Endothelial cell of umbilical vein (primary cell): ENCODE data around the gene TXNIP. TPM values are rescaled to one million over a fixed set of nuclear protein-coding genes. Genes with fewer than 3 reads are reported as not detected.

Experiments used
- BruUV-seq: library from RNA; stranded (reverse); fragments of 400-500 nt; replicated peaks from 2 replicates; lab custom pipeline; 2021; lab: Mats Ljungman, UMichigan
- CTCF ChIA-PET: fragments of 300-600, 350-600 bp; sonication (Branson Sonifier 250); formaldehyde crosslinking; loops from one replicate; lab custom pipeline; 2021; ENCODE audit warnings: antibody characterized with exemption, inconsistent platforms; lab: Charles Lee
- POLR2A ChIA-PET: fragments of 300-600, 350-600 bp; sonication (Branson Sonifier 250); formaldehyde crosslinking; loops from one replicate; lab custom pipeline; 2021; ENCODE audit warnings: antibody characterized with exemption, inconsistent platforms; lab: Charles Lee
- DNase-seq: peaks from one replicate; pipeline ENCODE4 v3.0.0-alpha.2; 2011; ENCODE audit warnings: low read depth, low spot score
- FAIRE-seq: peaks from 2 replicates; lab custom pipeline; 2011; peaks lifted over from hg19 to GRCh38; lab: Jason Lieb, UNC
- H2AFZ ChIP-seq: 2 replicates; pipeline ENCODE4 v1.6.0; 2012; ENCODE audit warnings: low read depth, low read length, control low read depth, inconsistent platforms
- H3K27ac ChIP-seq: 2 replicates; pipeline ENCODE4 v1.5.1; 2011; ENCODE audit warnings: low read depth, mild to moderate bottlenecking, control low read depth, low read length, moderate library complexity; ENCODE audit not compliant: insufficient read depth
- H3K27me3 ChIP-seq, 2 experiments: 2 replicates each; pipeline versions ENCODE4 v1.6.0 to v1.6.1; 2011; ENCODE audit warnings: low read length in 2 of 2, mixed read lengths in 1 of 2; ENCODE audit not compliant: control insufficient read depth in 2 of 2, insufficient read depth in 2 of 2
- H3K36me3 ChIP-seq, 2 experiments: 2 replicates in 1 of 2; 3 replicates in 1 of 2; pipeline ENCODE4 v1.5.1; 2011; ENCODE audit warnings: low read length in 2 of 2, mild to moderate bottlenecking in 1 of 2, moderate library complexity in 1 of 2; ENCODE audit not compliant: control insufficient read depth in 2 of 2, insufficient read depth in 2 of 2; ENCODE audit errors: extremely low read depth in 1 of 2
- H3K4me1 ChIP-seq: 3 replicates; pipeline ENCODE4 v1.5.1; 2011; ENCODE audit warnings: mild to moderate bottlenecking, low read length; ENCODE audit not compliant: control insufficient read depth, insufficient read depth; ENCODE audit errors: extremely low read depth
- H3K4me2 ChIP-seq: 2 replicates; pipeline ENCODE4 v1.6.1; 2011; ENCODE audit warnings: low read length, control low read depth, mixed read lengths; ENCODE audit not compliant: insufficient read depth
- H3K4me3 ChIP-seq, 3 experiments: fragments of 200-600 bp in 1 of 3; sonication (generic), shearing (Covaris generic) in 1 of 3; replicated peaks in 1 of 3; 2 replicates each; pipeline ENCODE4 v1.5.1; 2011 to 2016; ENCODE audit warnings: control low read depth in 3 of 3, low read length in 3 of 3, mild to moderate bottlenecking in 2 of 3, inconsistent platforms in 1 of 3, low read depth in 1 of 3, moderate library complexity in 1 of 3; ENCODE audit not compliant: insufficient read depth in 1 of 3
- H3K79me2 ChIP-seq: 2 replicates; pipeline ENCODE4 v1.6.0; 2012; ENCODE audit warnings: low read length, inconsistent platforms; ENCODE audit not compliant: control insufficient read depth, insufficient read depth
- H3K9ac ChIP-seq: replicated peaks from 2 replicates; pipeline ENCODE3; 2011; ENCODE audit warnings: low read length, control low read depth; ENCODE audit not compliant: insufficient read depth; ENCODE audit errors: extremely low read depth
- H3K9me1 ChIP-seq: replicated peaks from 3 replicates; pipeline ENCODE4 v1.6.0; 2011; ENCODE audit warnings: mild to moderate bottlenecking, low read length; ENCODE audit not compliant: control insufficient read depth, insufficient read depth; ENCODE audit errors: extremely low read depth
- H3K9me3 ChIP-seq: replicated peaks from 2 replicates; pipeline ENCODE4 v1.5.1; 2012; ENCODE audit warnings: low read length, inconsistent platforms; ENCODE audit not compliant: control insufficient read depth, insufficient read depth
- H4K20me1 ChIP-seq: replicated peaks from 2 replicates; pipeline ENCODE3; 2011; ENCODE audit warnings: mild to moderate bottlenecking, low read length; ENCODE audit not compliant: control insufficient read depth, insufficient read depth; ENCODE audit errors: extremely low read depth
- EZH2 ChIP-seq: IDR thresholded peaks from 2 replicates; pipeline ENCODE4 v1.6.1; 2012; ENCODE audit warnings: borderline replicate concordance, low read depth, mild to moderate bottlenecking, moderate library complexity, low read length, inconsistent platforms; ENCODE audit not compliant: severe bottlenecking
- FOS ChIP-seq: IDR thresholded peaks from 2 replicates; pipeline ENCODE4 v1.6.1; 2011; ENCODE audit warnings: mild to moderate bottlenecking, low read length, moderate library complexity, borderline replicate concordance; ENCODE audit not compliant: insufficient read depth
- GATA2 ChIP-seq: IDR thresholded peaks from 2 replicates; pipeline ENCODE4 v1.7.0; 2011; ENCODE audit warnings: low read depth, mild to moderate bottlenecking, moderate library complexity, mixed read lengths, low read length; ENCODE audit not compliant: insufficient read length, insufficient read depth
- JUN ChIP-seq: IDR thresholded peaks from 2 replicates; pipeline ENCODE4 v1.6.1; 2011; ENCODE audit warnings: borderline replicate concordance, low read depth; ENCODE audit not compliant: insufficient read length, insufficient read depth
- MYC ChIP-seq: IDR thresholded peaks from one replicate; pipeline ENCODE4 v1.6.1; 2011; ENCODE audit warnings: mild to moderate bottlenecking, low read depth, low read length
- POLR2A ChIP-seq: IDR thresholded peaks from 2 replicates; pipeline ENCODE4 v1.6.1; 2012; ENCODE audit warnings: low read depth, mild to moderate bottlenecking, control low read depth, low read length
- POLR2AphosphoS5 ChIP-seq: IDR thresholded peaks from 2 replicates; pipeline ENCODE4 v1.6.1; 2012; ENCODE audit warnings: low read depth, mild to moderate bottlenecking, control low read depth, low read length, moderate library complexity; ENCODE audit not compliant: insufficient read depth
- dilution Hi-C: fragments of 300-500 bp; cut with MboI; formaldehyde crosslinking; loops from one replicate; pipeline ENCODE4 v1.15.0; 2019; ENCODE audit warnings: low sequenced_read_pairs; ENCODE audit not compliant: extremely low pct_ligation_motif_present
- intact Hi-C: fragments of 100-400 bp; cut with micrococcal nuclease; formaldehyde crosslinking; loops from one replicate; pipeline ENCODE4 v1.10.0; 2022
- polyA plus RNA-seq, 4 experiments: library from polyadenylated mRNA; depleted of rRNA in 3 of 4; stranded (reverse) in 3 of 4; unstranded in 1 of 4; fragments of >200 nt; gene quantifications; 2 replicates each; pipeline versions ENCODE4 v1.2.1 to v1.2.3, GENCODE V29; 2011 to 2012; ENCODE audit warnings: missing spikeins in 1 of 4
- total RNA-seq: library from RNA; stranded (reverse); gene quantifications from 2 replicates; pipeline ENCODE4 v1.2.3, GENCODE V29; 2021
- TF ChIP-seq, protein P1 (sequence below), 2 donors: IDR thresholded peaks; 1 replicate in 1 of 2; 2 replicates in 1 of 2; pipeline ENCODE4 v1.5.1; 2011; ENCODE audit warnings: low read length in 2 of 2, mild to moderate bottlenecking in 2 of 2, moderate library complexity in 2 of 2, control low read depth in 1 of 2, inconsistent platforms in 1 of 2, low read depth in 1 of 2; ENCODE audit not compliant: insufficient read depth in 1 of 2; ENCODE audit errors: extremely low read depth in 1 of 2
- TF ChIP-seq, protein P2 (sequence below): IDR thresholded peaks from 2 replicates; pipeline ENCODE4 v1.6.1; 2011; ENCODE audit not compliant: insufficient read depth, insufficient read length

Gene TXNIP
- total and polyA plus RNA-seq, 2 donors (not counting 3 experiments of a cell fraction or from before 2014, with no cell fraction given), result 9.1 to 21.8 TPM

DNA sequence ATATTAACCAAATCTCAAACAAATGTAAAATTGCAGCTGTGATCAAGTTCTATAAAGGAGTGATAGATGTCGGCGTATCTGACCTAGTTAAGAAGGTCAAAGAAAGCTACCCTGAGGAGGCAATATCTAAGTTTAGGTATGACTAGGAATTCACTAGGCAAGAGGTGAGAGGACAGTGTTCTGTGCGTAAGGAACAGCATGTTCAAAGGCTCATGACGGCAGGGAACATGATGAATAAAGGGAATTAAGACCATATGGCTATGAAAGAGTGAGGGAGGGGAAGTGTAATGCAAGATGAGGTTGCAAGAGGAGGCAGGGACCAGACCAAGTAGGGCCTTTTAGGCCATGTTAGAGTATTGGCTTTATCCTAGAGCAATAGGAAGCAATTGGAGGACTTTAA lies 47.2 kb downstream of the TXNIP start:
- Histone ChIP-seq H3K9me1 (no peaks in the 10 kb centered on the region), H3K9me3 (no peaks in the 10 kb centered on the region), H3K36me3 (no peaks in the 10 kb centered on the region), H3K27ac (no peak overlapping the region), H3K4me2 (no peak overlapping the region), H3K27me3 (no peaks in the 10 kb centered on the region), H4K20me1 (no peaks in the 10 kb centered on the region), H3K4me3 (no peak overlapping the region), H3K9ac (no peak overlapping the region), H3K4me1 (peaks cover 2% of the 10 kb centered on the region), H2AFZ (no peak overlapping the region), H3K79me2 (peaks cover 62% of the 10 kb centered on the region)
- ChIA-PET POLR2A (no interaction called here), CTCF (interaction anchor here (1.3 kb wide), 1 partner anchor 9 kb away, joined by 4 read pairs; no protein-coding TSS in a partner anchor)
- dilution Hi-C loops (no loop called here), intact Hi-C loops (no loop called here)
- FAIRE-seq, result no peak
- no TSS peak for BruUV-seq
- DNase-seq, result no peak
- TF ChIP-seq FOS (no peak), POLR2AphosphoS5 (no peak), JUN (no peak), GATA2 (no peak), MYC (no peak), POLR2A (no peak), EZH2 (no peak)
- TF ChIP-seq, protein P1, sequence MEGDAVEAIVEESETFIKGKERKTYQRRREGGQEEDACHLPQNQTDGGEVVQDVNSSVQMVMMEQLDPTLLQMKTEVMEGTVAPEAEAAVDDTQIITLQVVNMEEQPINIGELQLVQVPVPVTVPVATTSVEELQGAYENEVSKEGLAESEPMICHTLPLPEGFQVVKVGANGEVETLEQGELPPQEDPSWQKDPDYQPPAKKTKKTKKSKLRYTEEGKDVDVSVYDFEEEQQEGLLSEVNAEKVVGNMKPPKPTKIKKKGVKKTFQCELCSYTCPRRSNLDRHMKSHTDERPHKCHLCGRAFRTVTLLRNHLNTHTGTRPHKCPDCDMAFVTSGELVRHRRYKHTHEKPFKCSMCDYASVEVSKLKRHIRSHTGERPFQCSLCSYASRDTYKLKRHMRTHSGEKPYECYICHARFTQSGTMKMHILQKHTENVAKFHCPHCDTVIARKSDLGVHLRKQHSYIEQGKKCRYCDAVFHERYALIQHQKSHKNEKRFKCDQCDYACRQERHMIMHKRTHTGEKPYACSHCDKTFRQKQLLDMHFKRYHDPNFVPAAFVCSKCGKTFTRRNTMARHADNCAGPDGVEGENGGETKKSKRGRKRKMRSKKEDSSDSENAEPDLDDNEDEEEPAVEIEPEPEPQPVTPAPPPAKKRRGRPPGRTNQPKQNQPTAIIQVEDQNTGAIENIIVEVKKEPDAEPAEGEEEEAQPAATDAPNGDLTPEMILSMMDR (IDR thresholded peaks at IDR 0.05; ENCODE audit: extremely low read depth in 1 of 2, insufficient read depth in 1 of 2, low read depth in 1 of 2, low read length in 2 of 2), result no peak
- TF ChIP-seq, protein P2, sequence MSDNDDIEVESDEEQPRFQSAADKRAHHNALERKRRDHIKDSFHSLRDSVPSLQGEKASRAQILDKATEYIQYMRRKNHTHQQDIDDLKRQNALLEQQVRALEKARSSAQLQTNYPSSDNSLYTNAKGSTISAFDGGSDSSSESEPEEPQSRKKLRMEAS, result no peak
